ENCODE results near the gene UBTF.

Gene UBTF

GRCh38 chr17:44219616-44220212 is at the start of gene UBTF:
Gene UBTF, minus strand, starts transcription at chr17:44219675. Its CDS starts 1,446 bp downstream, at chr17:44218229.
- DNase-seq: peak; percentile 91

- DNase-seq: no peak
Measured at GRCh38 chr17:44268709-44269534, 49.4 kb upstream of the UBTF start.

- no peak for DNase-seq
Measured at GRCh38 chr17:44267818-44268490, 48.5 kb upstream of the UBTF start, which contains the start of gene SLC4A1. Gene SLC4A1, minus strand, starts transcription at chr17:44268135. Its CDS starts 5,269 bp downstream, at chr17:44262866.

GRCh38 chr17:44267165-44267455 is 47.6 kb upstream of the UBTF start:
- DNase-seq: no peak

GRCh38 chr17:44266402-44267164 is 47.1 kb upstream of the UBTF start:
- DNase-seq: no peak

GRCh38 chr17:44263345-44263902 is 43.9 kb upstream of the UBTF start:
- no peak for DNase-seq

- DNase-seq: no peak
Measured at GRCh38 chr17:44262654-44263225, 43.3 kb upstream of the UBTF start.

GRCh38 chr17:44260296-44260695 is 40.8 kb upstream of the UBTF start:
- DNase-seq: no peak

GRCh38 chr17:44258811-44259351 is 39.4 kb upstream of the UBTF start:
- no peak for DNase-seq

- peak; percentile 17 for DNase-seq
Measured at GRCh38 chr17:44257815-44258760, 38.6 kb upstream of the UBTF start.

- DNase-seq: no peak
Measured at GRCh38 chr17:44256671-44257070, 37.2 kb upstream of the UBTF start.

- no peak for DNase-seq
Measured at GRCh38 chr17:44255915-44256314, 36.4 kb upstream of the UBTF start.

GRCh38 chr17:44254361-44255095 is 35.1 kb upstream of the UBTF start:
- DNase-seq: peak; percentile 22

- peak; percentile 23 for DNase-seq
Measured at GRCh38 chr17:44253006-44253405, 33.5 kb upstream of the UBTF start.

- DNase-seq: peak; percentile 8
Measured at GRCh38 chr17:44251062-44251461, 31.6 kb upstream of the UBTF start.

- peak; percentile 3 for DNase-seq
Measured at GRCh38 chr17:44249501-44250246, 30.2 kb upstream of the UBTF start.

- peak; percentile 10 for DNase-seq
Measured at GRCh38 chr17:44247876-44248736, 28.6 kb upstream of the UBTF start.

GRCh38 chr17:44247440-44247841 is 28.0 kb upstream of the UBTF start:
- peak; percentile 37 for DNase-seq
